SK-N-SH (cell line): ENCODE results near the gene SNAPC3. TPM values are rescaled to one million over a fixed set of nuclear protein-coding genes. Genes with fewer than 3 reads are reported as not detected.

Experiments
- CTCF ChIA-PET: fragments of 300-600, 350-600 bp; formaldehyde crosslinking; extraction: SDS; loops from one replicate; lab custom pipeline; 2021; lab: Yijun Ruan, JAX
- POLR2A ChIA-PET: fragments of 350-600 bp; sonication (Branson Sonifier 250); formaldehyde crosslinking; extraction: SDS; loops from one replicate; lab custom pipeline; 2020; ENCODE audit warnings: antibody characterized with exemption, inconsistent platforms; lab: Yijun Ruan, JAX
- DNase-seq: peaks from one replicate; pipeline ENCODE4 v3.0.0; 2012
- H2AFZ ChIP-seq: fragments of 200-600 bp; sonication (generic); 2 replicates; pipeline ENCODE4 v1.8.1; 2016; ENCODE audit warnings: antibody characterized with exemption, mild to moderate bottlenecking, low read depth
- H3F3A ChIP-seq: fragments of 200-600 bp; sonication (generic); replicated peaks from 2 replicates; pipeline ENCODE3; 2016; ENCODE audit warnings: antibody characterized with exemption, mild to moderate bottlenecking; ENCODE audit not compliant: insufficient read depth
- H3K27ac ChIP-seq, 2 experiments: fragments of 200-500 bp in 1 of 2; fragments of 200-600 bp in 1 of 2; sonication (Bioruptor generic) in 1 of 2; sonication (generic), shearing (Covaris generic) in 1 of 2; 2 replicates each; pipeline versions ENCODE4 v1.5.1 to v1.6.1; 2014 to 2016; ENCODE audit warnings: low read depth in 2 of 2, inconsistent platforms in 1 of 2, low read length in 1 of 2, mild to moderate bottlenecking in 1 of 2, mixed read lengths in 1 of 2
- H3K27me3 ChIP-seq: fragments of 200-600 bp; sonication (generic), shearing (Covaris generic); 2 replicates; pipeline ENCODE4 v1.6.1; 2016; ENCODE audit warnings: mixed run types; ENCODE audit not compliant: insufficient read depth
- H3K36me3 ChIP-seq, 2 experiments: fragments of 200-500 bp in 1 of 2; fragments of 200-600 bp in 1 of 2; sonication (Bioruptor generic) in 1 of 2; sonication (generic) in 1 of 2; replicated peaks in 1 of 2; 2 replicates each; pipeline versions ENCODE3 to v1.5.1; 2014 to 2016; ENCODE audit warnings: low read length in 1 of 2, mild to moderate bottlenecking in 1 of 2; ENCODE audit not compliant: insufficient read depth in 2 of 2, control insufficient read depth in 1 of 2
- H3K4me1 ChIP-seq, 2 experiments: fragments of 200-500 bp in 1 of 2; fragments of 200-600 bp in 1 of 2; sonication (Bioruptor generic) in 1 of 2; sonication (generic), shearing (Covaris generic) in 1 of 2; 2 replicates each; pipeline versions ENCODE4 v1.5.1 to v1.6.1; 2014 to 2016; ENCODE audit warnings: low read depth in 1 of 2, low read length in 1 of 2, mixed run types in 1 of 2; ENCODE audit not compliant: insufficient read depth in 2 of 2, control insufficient read depth in 1 of 2
- H3K4me2 ChIP-seq: fragments of 200-600 bp; sonication (generic), shearing (Covaris generic); 2 replicates; pipeline ENCODE4 v1.6.1; 2017; ENCODE audit warnings: mixed run types
- H3K4me3 ChIP-seq, 2 experiments: fragments of 200-500 bp in 1 of 2; fragments of 200-600 bp in 1 of 2; sonication (Bioruptor generic) in 1 of 2; sonication (generic), shearing (Covaris generic) in 1 of 2; 2 replicates each; pipeline versions ENCODE4 v1.5.1 to v1.8.1; 2014 to 2016; ENCODE audit warnings: low read depth in 2 of 2, inconsistent platforms in 1 of 2, low read length in 1 of 2, mild to moderate bottlenecking in 1 of 2, mixed read lengths in 1 of 2, moderate library complexity in 1 of 2
- H3K79me2 ChIP-seq: fragments of 200-600 bp; sonication (generic); 2 replicates; pipeline ENCODE4 v1.8.1; 2017; ENCODE audit warnings: mild to moderate bottlenecking; ENCODE audit not compliant: insufficient read depth
- H3K9ac ChIP-seq: fragments of 200-600 bp; sonication (generic); 2 replicates; pipeline ENCODE4 v1.6.1; 2017; ENCODE audit warnings: mixed run types
- H3K9me2 ChIP-seq: fragments of 200-600 bp; sonication (generic); 2 replicates; pipeline ENCODE4 v1.6.1; 2017; ENCODE audit warnings: mixed run types
- H3K9me3 ChIP-seq: fragments of 200-600 bp; sonication (generic); 2 replicates; pipeline ENCODE4 v1.6.1; 2017; ENCODE audit warnings: mixed run types, mild to moderate bottlenecking, moderate library complexity
- H4K20me1 ChIP-seq: fragments of 200-600 bp; sonication (generic); 2 replicates; pipeline ENCODE4 v1.6.1; 2017; ENCODE audit warnings: mild to moderate bottlenecking, mixed run types; ENCODE audit not compliant: insufficient read depth
- FOSL2 ChIP-seq: IDR thresholded peaks from 2 replicates; pipeline ENCODE4 v1.4.0; 2012; ENCODE audit warnings: low read depth, mild to moderate bottlenecking, moderate library complexity, borderline replicate concordance
- FOXJ3 ChIP-seq: sonication (generic); formaldehyde crosslinking; IDR thresholded peaks from 2 replicates; pipeline ENCODE4 v1.5.1; 2020; ENCODE audit warnings: mild to moderate bottlenecking, missing genetic modification reagents
- MEF2A ChIP-seq: IDR thresholded peaks from 2 replicates; pipeline ENCODE4 v1.4.0; 2012; ENCODE audit warnings: low read depth, borderline replicate concordance
- MXI1 ChIP-seq: IDR thresholded peaks from 2 replicates; pipeline ENCODE4 v1.6.1; 2012; ENCODE audit warnings: mild to moderate bottlenecking, low read depth, low read length, improper control_type of control experiment
- POLR2AphosphoS5 ChIP-seq: IDR thresholded peaks from 2 replicates; pipeline ENCODE4 v1.6.1; 2012; ENCODE audit warnings: low read depth, low read length
- RCOR1 ChIP-seq: fragments of 150-350 bp; IDR thresholded peaks from 2 replicates; pipeline ENCODE4 v1.6.1; 2017; ENCODE audit warnings: antibody characterized with exemption, low read length
- RXRA ChIP-seq: IDR thresholded peaks from 2 replicates; pipeline ENCODE4 v1.4.0; 2012; ENCODE audit warnings: low read depth, mild to moderate bottlenecking, borderline replicate concordance
- SIN3A ChIP-seq: IDR thresholded peaks from 2 replicates; pipeline ENCODE4 v1.6.1; 2012; ENCODE audit warnings: low read depth, mild to moderate bottlenecking, low read length, moderate library complexity, borderline replicate concordance
- TAF1 ChIP-seq: IDR thresholded peaks from 2 replicates; pipeline ENCODE4 v1.6.1; 2012; ENCODE audit warnings: low read depth, mild to moderate bottlenecking, low read length, moderate library complexity, borderline replicate concordance
- TCF12 ChIP-seq: IDR thresholded peaks from 2 replicates; pipeline ENCODE4 v1.4.0; 2012
- WGBS: methylation state at CpG from one replicate; pipeline ENCODE4 v1.1.6; 2017; ENCODE audit warnings: low lambda C conversion rate; 5-methylcytosine and 5-hydroxymethylcytosine counted together
- polyA plus RNA-seq, 3 experiments: library from polyadenylated mRNA; depleted of rRNA; stranded (reverse); fragments of >200 nt; gene quantifications; 2 replicates each; pipeline ENCODE4 v1.2.3, GENCODE V29; 2012
- TF ChIP-seq, protein P1 (sequence below): IDR thresholded peaks from 2 replicates; pipeline ENCODE4 v1.4.0; 2012; ENCODE audit warnings: low read depth, borderline replicate concordance
- TF ChIP-seq, protein P2 (sequence below): fragments of 150-350 bp; IDR thresholded peaks from 2 replicates; pipeline ENCODE4 v1.6.1; 2016; ENCODE audit warnings: mild to moderate bottlenecking, low read depth, low read length
- TF ChIP-seq, protein P3 (sequence below): IDR thresholded peaks from 2 replicates; pipeline ENCODE4 v1.6.1; 2012; ENCODE audit warnings: mild to moderate bottlenecking, low read depth, low read length, moderate library complexity

Gene SNAPC3
- polyA plus RNA-seq, 1 of the 3 experiments (the other 2 are of a cell fraction), result 20.6 TPM

DNA sequence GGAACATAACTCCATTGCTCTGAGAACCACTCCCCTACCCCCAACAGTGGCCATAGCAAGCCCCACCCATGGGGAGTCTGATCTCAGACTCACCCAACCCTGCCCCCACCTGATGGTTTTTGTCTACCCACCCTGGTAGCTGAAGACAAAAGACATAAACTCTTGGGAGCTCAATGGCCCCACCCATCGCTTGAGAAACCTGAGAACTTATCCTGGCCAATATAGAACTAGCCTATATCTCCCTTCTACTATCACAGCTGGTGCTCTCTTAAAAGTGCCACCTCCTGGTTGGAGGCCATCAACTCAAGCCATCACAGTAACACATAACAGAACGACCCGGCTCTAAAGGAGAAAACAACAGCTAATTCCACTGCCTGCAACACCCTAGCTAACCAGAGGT is 47.9 kb upstream of the SNAPC3 start:
- Histone ChIP-seq H3K9me3 (no peaks in the 10 kb centered on the region), H3K36me3 (no peaks in the 10 kb centered on the region), H4K20me1 (no peaks in the 10 kb centered on the region), H3K4me1 (no peaks in the 10 kb centered on the region), H3K9ac (no peak overlapping the region), H3K27ac (no peak overlapping the region), H3K79me2 (no peaks in the 10 kb centered on the region), H3K4me2 (no peak overlapping the region), H3K27me3 (no peaks in the 10 kb centered on the region), H2AFZ (no peak overlapping the region), H3F3A (no peaks in the 10 kb centered on the region), H3K4me3 (no peak overlapping the region), H3K9me2 (no peaks in the 10 kb centered on the region)
- TF ChIP-seq RXRA (no peak), FOXJ3 (no peak), MEF2A (no peak)
- TF ChIP-seq, protein P1, sequence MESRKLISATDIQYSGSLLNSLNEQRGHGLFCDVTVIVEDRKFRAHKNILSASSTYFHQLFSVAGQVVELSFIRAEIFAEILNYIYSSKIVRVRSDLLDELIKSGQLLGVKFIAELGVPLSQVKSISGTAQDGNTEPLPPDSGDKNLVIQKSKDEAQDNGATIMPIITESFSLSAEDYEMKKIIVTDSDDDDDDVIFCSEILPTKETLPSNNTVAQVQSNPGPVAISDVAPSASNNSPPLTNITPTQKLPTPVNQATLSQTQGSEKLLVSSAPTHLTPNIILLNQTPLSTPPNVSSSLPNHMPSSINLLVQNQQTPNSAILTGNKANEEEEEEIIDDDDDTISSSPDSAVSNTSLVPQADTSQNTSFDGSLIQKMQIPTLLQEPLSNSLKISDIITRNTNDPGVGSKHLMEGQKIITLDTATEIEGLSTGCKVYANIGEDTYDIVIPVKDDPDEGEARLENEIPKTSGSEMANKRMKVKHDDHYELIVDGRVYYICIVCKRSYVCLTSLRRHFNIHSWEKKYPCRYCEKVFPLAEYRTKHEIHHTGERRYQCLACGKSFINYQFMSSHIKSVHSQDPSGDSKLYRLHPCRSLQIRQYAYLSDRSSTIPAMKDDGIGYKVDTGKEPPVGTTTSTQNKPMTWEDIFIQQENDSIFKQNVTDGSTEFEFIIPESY, result no peak
- ChIA-PET POLR2A (no interaction called here), CTCF (interaction anchor here (1.3 kb wide), 1 partner anchor 47 kb away, joined by 4 read pairs; no protein-coding TSS in a partner anchor)
- no peak for DNase-seq
- 42% methylated on average over 3 of the region's 3 CpGs for WGBS

DNA sequence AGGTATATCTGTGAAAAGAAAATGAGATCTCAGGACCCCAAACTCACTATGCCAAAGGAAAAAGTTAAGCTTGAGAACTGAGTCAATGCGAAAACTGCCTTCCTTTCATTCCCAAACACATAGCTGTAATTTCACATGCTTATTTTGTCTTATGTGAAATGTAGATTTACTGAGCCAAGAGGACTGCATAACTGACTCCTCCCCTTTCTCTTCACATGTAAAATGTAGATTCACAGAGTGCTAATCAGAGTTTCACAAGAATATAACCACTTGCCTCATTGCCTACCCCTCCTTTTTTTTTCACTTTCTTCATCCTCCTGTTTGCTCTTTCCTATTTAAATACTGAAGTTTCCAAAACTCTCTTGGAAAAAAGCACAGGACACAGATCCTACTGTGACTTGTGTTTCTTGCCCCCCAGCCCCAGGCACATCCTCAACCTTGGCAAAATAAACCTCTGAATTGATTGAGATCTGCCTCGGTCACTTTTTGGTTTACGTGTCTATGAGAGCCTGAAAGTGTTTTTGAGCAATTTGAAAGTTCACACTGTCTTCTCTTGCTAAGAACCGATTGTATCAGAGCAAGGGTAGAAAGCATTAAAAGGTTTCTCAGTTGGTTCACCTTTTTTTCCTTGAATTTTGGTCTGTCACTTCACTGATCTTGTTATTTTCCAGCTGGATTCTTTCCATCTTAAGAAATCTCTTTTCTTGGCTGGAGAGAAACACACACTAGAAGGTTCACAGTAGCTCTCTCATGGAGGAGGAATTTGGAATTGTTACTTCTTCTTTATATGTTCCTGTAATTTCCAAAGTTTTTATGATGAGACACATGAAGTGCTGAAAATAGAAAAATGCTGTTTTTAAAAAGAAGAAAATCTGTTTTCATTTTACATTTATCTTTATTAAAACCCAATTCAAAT is 44.8 kb upstream of the SNAPC3 start:
- DNase-seq, result no peak
- H3K9me2 ChIP-seq, result no peaks in the 10 kb centered on the region
- H4K20me1 ChIP-seq, result no peaks in the 10 kb centered on the region
- H2AFZ ChIP-seq, result no peak overlapping the region
- H3K4me3 ChIP-seq, result no peak overlapping the region
- WGBS, result 64% methylated on average over 4 of the region's 4 CpGs
- H3K36me3 ChIP-seq, result no peaks in the 10 kb centered on the region
- no peak overlapping the region for H3K9ac ChIP-seq
- POLR2A ChIA-PET, result no interaction called here
- H3K79me2 ChIP-seq, result no peaks in the 10 kb centered on the region
- CTCF ChIA-PET, result interaction anchor here (1.5 kb wide), 1 partner anchor 16 kb away, joined by 3 read pairs; no protein-coding TSS in a partner anchor
- no peaks in the 10 kb centered on the region for H3K9me3 ChIP-seq
- no peak overlapping the region for H3K27ac ChIP-seq
- TF ChIP-seq POLR2AphosphoS5 (no peak), RCOR1 (no peak), TAF1 (no peak), SIN3A (no peak), TCF12 (no peak), MEF2A (no peak), MXI1 (no peak), FOSL2 (no peak)
- TF ChIP-seq, protein P2, sequence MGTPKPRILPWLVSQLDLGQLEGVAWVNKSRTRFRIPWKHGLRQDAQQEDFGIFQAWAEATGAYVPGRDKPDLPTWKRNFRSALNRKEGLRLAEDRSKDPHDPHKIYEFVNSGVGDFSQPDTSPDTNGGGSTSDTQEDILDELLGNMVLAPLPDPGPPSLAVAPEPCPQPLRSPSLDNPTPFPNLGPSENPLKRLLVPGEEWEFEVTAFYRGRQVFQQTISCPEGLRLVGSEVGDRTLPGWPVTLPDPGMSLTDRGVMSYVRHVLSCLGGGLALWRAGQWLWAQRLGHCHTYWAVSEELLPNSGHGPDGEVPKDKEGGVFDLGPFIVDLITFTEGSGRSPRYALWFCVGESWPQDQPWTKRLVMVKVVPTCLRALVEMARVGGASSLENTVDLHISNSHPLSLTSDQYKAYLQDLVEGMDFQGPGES, result no peak
- TF ChIP-seq, protein P1, result no peak
- TF ChIP-seq, protein P3, sequence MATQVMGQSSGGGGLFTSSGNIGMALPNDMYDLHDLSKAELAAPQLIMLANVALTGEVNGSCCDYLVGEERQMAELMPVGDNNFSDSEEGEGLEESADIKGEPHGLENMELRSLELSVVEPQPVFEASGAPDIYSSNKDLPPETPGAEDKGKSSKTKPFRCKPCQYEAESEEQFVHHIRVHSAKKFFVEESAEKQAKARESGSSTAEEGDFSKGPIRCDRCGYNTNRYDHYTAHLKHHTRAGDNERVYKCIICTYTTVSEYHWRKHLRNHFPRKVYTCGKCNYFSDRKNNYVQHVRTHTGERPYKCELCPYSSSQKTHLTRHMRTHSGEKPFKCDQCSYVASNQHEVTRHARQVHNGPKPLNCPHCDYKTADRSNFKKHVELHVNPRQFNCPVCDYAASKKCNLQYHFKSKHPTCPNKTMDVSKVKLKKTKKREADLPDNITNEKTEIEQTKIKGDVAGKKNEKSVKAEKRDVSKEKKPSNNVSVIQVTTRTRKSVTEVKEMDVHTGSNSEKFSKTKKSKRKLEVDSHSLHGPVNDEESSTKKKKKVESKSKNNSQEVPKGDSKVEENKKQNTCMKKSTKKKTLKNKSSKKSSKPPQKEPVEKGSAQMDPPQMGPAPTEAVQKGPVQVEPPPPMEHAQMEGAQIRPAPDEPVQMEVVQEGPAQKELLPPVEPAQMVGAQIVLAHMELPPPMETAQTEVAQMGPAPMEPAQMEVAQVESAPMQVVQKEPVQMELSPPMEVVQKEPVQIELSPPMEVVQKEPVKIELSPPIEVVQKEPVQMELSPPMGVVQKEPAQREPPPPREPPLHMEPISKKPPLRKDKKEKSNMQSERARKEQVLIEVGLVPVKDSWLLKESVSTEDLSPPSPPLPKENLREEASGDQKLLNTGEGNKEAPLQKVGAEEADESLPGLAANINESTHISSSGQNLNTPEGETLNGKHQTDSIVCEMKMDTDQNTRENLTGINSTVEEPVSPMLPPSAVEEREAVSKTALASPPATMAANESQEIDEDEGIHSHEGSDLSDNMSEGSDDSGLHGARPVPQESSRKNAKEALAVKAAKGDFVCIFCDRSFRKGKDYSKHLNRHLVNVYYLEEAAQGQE, result no peak
- H3F3A ChIP-seq, result no peaks in the 10 kb centered on the region
- no peaks in the 10 kb centered on the region for H3K4me1 ChIP-seq
- H3K4me2 ChIP-seq, result no peak overlapping the region
- no peaks in the 10 kb centered on the region; the same call in 1 of the 2 replicates for H3K27me3 ChIP-seq
